H1 (cell line): ENCODE data around the gene SFRP2.

Source experiments
- ATF2 ChIP-seq: IDR thresholded peaks from 2 replicates; pipeline ENCODE4 v1.6.1; 2012; ENCODE audit warnings: low read length, inconsistent platforms
- YY1 ChIP-seq: IDR thresholded peaks from 2 replicates; pipeline ENCODE4 v1.6.1; 2011; ENCODE audit warnings: low read depth, mild to moderate bottlenecking, low read length

- TF ChIP-seq ATF2 (no peak), YY1 (no peak)
Measured at GRCh38 chr4:153823483-153823882, 34.6 kb upstream of the SFRP2 start.
